IgD-negative memory B cell (primary cell): ENCODE measurements around the gene APBA2. TPM values are rescaled to one million over a fixed set of nuclear protein-coding genes. Genes with fewer than 3 reads are reported as not detected.

Source experiments
- H3K27ac Mint-ChIP-seq, 3 donors: one replicate each; pipeline ENCODE4 v1.8.0; 2020 to 2022; ENCODE audit warnings: mild to moderate bottlenecking in 3 of 3, mixed read lengths in 3 of 3, moderate library complexity in 1 of 3
- H3K27me3 Mint-ChIP-seq: one replicate; pipeline ENCODE4 v1.8.0; 2021; ENCODE audit warnings: mixed read lengths
- H3K36me3 Mint-ChIP-seq: one replicate; pipeline ENCODE4 v1.8.0; 2020; ENCODE audit warnings: mild to moderate bottlenecking, mixed read lengths
- H3K4me1 Mint-ChIP-seq, 3 donors: one replicate each; pipeline ENCODE4 v1.8.0; 2020 to 2022; ENCODE audit warnings: mixed read lengths in 3 of 3, mild to moderate bottlenecking in 1 of 3
- H3K4me3 Mint-ChIP-seq, 4 donors: one replicate each; pipeline ENCODE4 v1.8.0; 2020 to 2022; ENCODE audit warnings: mild to moderate bottlenecking in 4 of 4, mixed read lengths in 4 of 4, moderate library complexity in 3 of 4
- H3K9me3 Mint-ChIP-seq, 3 donors: one replicate each; pipeline ENCODE4 v1.8.0; 2020 to 2021; ENCODE audit warnings: mixed read lengths in 3 of 3, mild to moderate bottlenecking in 1 of 3
- polyA plus RNA-seq: library from polyadenylated mRNA; unstranded; fragments of 300-500 nt; fragmentation: Illumina TruSeq; gene quantifications from one replicate; pipeline ENCODE4 v1.2.3, GENCODE V29; 2021

APBA2 gene
- polyA plus RNA-seq, 1 donor from 2014 or later = 3.5 TPM

DNA sequence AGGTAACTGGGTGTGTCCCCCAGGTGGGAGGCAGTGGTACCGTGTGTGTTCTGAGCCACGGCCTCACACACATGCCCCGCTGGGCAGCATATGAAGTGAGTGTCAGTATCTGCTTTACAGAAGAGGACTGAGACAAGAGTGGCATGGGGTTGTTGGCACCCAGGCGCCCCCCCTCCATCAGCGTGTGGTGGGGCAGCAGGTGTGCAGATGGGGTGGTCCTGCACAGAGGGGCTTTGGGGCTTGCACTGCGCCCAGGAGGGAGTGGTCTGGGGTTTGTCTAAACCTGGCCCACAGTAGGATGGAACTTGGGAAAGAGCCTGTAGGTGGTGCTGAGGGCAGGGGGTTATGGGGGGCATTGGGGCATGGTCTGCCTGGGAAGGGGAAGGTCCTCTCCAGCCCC lies 176.0 kb downstream of the APBA2 start:
- no peaks in the 10 kb centered on the region for H3K4me1 Mint-ChIP-seq
- H3K27me3 Mint-ChIP-seq = no peaks in the 10 kb centered on the region
- no peaks in the 10 kb centered on the region for H3K36me3 Mint-ChIP-seq
- no peak overlapping the region for H3K4me3 Mint-ChIP-seq
- H3K27ac Mint-ChIP-seq = no peak overlapping the region
- H3K9me3 Mint-ChIP-seq = peaks cover 2 to 3% (median 3%) of the 10 kb centered on the region in 3 donors

GRCh38 chr15:29062179-29062591 lies 176.4 kb downstream of the APBA2 start:
- H3K4me3 Mint-ChIP-seq = no peak overlapping the region
- peaks cover 2 to 3% (median 3%) of the 10 kb centered on the region in 3 donors for H3K9me3 Mint-ChIP-seq
- no peaks in the 10 kb centered on the region for H3K36me3 Mint-ChIP-seq
- no peak overlapping the region for H3K27ac Mint-ChIP-seq
- no peaks in the 10 kb centered on the region for H3K4me1 Mint-ChIP-seq
- H3K27me3 Mint-ChIP-seq = no peaks in the 10 kb centered on the region

DNA sequence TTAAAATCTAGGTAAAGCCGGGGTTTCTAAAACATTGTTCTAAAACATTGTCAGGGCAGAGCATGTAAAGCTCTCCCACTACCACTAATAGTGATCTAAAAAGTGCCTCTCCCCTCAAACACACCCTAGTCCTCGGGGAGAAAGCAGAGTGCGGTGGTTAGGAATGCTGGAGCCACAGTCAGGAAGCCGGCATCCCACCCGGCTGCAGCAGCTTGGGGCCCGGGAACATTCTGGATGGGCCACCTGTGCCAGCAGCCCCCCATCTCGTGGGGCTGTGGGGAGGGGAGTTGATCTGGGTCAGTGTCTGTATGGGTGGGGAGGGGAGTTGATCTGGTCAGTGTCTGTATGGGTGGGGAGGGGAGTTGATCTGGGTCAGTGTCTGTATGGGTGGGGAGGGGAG lies 176.9 kb downstream of the APBA2 start:
- Mint-ChIP-seq H3K4me3 (peak overlapping the region in 1 of 4 donors; percentile 23), H3K27ac (no peak overlapping the region), H3K36me3 (no peaks in the 10 kb centered on the region), H3K27me3 (no peaks in the 10 kb centered on the region), H3K4me1 (no peaks in the 10 kb centered on the region), H3K9me3 (peaks cover 2 to 3% (median 3%) of the 10 kb centered on the region in 3 donors)

DNA sequence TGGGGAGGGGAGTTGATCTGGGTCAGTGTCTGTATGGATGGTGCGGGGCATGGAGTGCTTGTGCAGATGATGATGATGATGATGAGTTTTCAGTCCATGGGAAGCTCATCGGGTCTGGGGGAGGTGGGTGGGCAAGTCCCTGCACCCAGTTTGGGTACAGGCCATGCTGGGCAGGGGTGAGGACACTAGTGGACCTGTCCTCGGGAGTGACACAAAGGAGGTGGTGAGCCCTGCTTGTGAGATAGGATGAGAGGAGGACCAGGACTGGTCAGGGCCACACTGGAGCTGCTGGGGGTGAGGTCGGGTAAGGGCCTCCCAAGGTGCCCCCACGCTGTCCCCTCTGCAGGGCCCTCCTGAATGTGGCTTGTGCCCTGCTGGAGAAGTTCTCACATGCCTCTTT lies 177.9 kb downstream of the APBA2 start:
- Mint-ChIP-seq H3K27ac (no peak overlapping the region), H3K36me3 (no peaks in the 10 kb centered on the region)

DNA sequence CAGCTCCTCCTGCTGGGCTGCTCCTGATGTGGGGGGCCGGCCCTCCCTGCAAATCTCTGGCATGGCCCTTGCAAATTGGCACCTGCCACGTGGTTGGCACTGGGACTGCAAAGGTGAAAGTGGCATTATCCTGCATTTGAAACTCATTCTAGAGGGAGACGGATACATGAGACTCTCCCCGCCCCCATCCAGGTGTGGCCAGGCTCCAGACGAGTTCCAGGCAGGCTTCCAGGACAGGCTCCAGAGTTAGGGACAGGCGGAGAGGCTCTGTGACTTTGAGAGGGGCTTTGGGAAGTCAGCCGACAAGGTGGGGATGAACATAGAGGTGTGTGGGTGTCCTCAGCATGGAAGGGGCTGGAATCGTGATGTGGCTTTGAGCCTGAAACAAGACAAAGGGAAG lies 178.5 kb downstream of the APBA2 start:
- Mint-ChIP-seq H3K27me3 (no peaks in the 10 kb centered on the region), H3K4me3 (no peak overlapping the region), H3K27ac (no peak overlapping the region), H3K9me3 (peaks cover 2 to 5% (median 3%) of the 10 kb centered on the region in 3 donors), H3K4me1 (no peaks in the 10 kb centered on the region), H3K36me3 (no peaks in the 10 kb centered on the region)

More for the DNA sequence above, 177.9 kb downstream of the APBA2 start:
- H3K4me3 Mint-ChIP-seq = no peak overlapping the region
- no peaks in the 10 kb centered on the region for H3K4me1 Mint-ChIP-seq
- peaks cover 0 to 3% (median 2%) of the 10 kb centered on the region in 3 donors for H3K9me3 Mint-ChIP-seq
- H3K27me3 Mint-ChIP-seq = no peaks in the 10 kb centered on the region

- no peak overlapping the region for H3K4me3 Mint-ChIP-seq
- peaks cover 2 to 6% (median 2%) of the 10 kb centered on the region in 3 donors for H3K9me3 Mint-ChIP-seq
- H3K36me3 Mint-ChIP-seq = no peaks in the 10 kb centered on the region
- H3K27ac Mint-ChIP-seq = no peak overlapping the region
- no peaks in the 10 kb centered on the region for H3K4me1 Mint-ChIP-seq
- no peaks in the 10 kb centered on the region for H3K27me3 Mint-ChIP-seq
Measured at GRCh38 chr15:29064731-29065130, 179.0 kb downstream of the APBA2 start.

DNA sequence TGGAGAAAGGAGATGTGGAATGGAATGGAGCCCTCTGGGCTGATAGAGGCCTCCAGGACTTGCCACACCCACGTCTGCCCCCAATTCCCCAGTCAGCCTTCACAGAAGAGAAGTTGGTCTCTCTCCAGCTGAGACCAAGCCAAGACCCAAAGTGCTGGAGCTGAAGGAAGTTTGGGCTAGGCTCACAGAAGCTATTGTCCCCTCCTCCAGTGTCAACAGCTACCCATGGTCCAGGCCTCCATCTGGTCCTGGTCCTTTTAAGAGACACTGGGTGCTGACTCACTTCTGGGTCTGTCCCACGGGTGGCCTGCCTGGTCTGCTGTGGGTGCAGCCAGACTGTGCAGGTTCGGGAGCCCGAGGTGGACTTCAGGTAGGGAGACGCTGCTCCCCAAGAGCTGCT lies 179.8 kb downstream of the APBA2 start:
- H3K4me1 Mint-ChIP-seq = no peaks in the 10 kb centered on the region
- no peak overlapping the region for H3K27ac Mint-ChIP-seq
- H3K27me3 Mint-ChIP-seq = no peaks in the 10 kb centered on the region
- no peaks in the 10 kb centered on the region for H3K36me3 Mint-ChIP-seq
- no peak overlapping the region for H3K4me3 Mint-ChIP-seq
- H3K9me3 Mint-ChIP-seq = peaks cover 2 to 6% (median 2%) of the 10 kb centered on the region in 3 donors

DNA sequence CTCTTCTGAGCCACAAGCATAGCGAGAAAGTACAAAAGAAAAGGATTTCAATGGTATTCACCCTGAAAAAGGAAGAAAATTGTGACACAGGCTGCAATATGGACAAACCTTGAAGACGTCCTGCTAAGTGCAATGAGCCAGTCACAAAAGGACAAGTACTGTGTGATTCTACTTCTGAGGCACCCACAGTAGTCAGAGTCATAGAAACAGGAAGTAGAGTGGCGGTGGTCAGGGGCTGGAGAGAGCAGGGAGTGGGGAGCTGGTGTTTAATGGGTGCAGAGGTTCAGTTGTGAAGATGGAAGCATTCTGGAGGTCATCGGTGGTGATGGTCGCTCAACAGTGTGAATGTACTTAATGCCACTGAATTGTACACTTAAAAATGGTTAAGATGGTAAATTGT lies 180.5 kb downstream of the APBA2 start:
- H3K4me1 Mint-ChIP-seq = no peaks in the 10 kb centered on the region
- H3K36me3 Mint-ChIP-seq = no peaks in the 10 kb centered on the region
- H3K27ac Mint-ChIP-seq = no peak overlapping the region
- peaks cover 2 to 6% (median 2%) of the 10 kb centered on the region in 3 donors for H3K9me3 Mint-ChIP-seq
- no peaks in the 10 kb centered on the region for H3K27me3 Mint-ChIP-seq
- no peak overlapping the region for H3K4me3 Mint-ChIP-seq

DNA sequence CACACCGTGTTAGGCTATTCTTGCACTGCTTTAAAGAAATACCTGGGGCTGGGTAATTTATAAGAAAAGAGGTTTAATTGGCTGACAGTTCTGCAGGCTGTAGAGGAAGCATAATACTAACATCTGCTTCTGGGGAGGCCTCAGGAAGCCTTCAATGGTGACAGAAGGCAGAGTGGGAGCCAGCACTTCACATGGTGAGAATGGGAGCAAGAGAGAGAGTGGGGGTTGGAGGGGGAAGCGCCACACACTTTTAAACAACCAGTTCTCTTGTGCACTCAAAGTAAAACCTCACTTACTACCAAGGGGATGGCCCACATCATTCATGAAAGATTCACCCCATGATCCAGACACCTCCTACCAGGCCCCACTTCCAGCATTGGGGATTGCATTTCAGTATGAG lies 181.1 kb downstream of the APBA2 start:
- H3K4me1 Mint-ChIP-seq = no peaks in the 10 kb centered on the region
- no peaks in the 10 kb centered on the region for H3K36me3 Mint-ChIP-seq
- H3K27me3 Mint-ChIP-seq = no peaks in the 10 kb centered on the region
- H3K9me3 Mint-ChIP-seq = peaks cover 2 to 6% (median 2%) of the 10 kb centered on the region in 3 donors
- H3K4me3 Mint-ChIP-seq = no peak overlapping the region
- peak overlapping the region in 1 of 3 donors; percentile 38 for H3K27ac Mint-ChIP-seq

GRCh38 chr15:29067949-29068348 lies 182.2 kb downstream of the APBA2 start:
- Mint-ChIP-seq H3K9me3 (peaks cover 2 to 6% (median 2%) of the 10 kb centered on the region in 3 donors), H3K4me3 (no peak overlapping the region), H3K36me3 (no peaks in the 10 kb centered on the region), H3K27me3 (no peaks in the 10 kb centered on the region), H3K27ac (no peak overlapping the region), H3K4me1 (no peaks in the 10 kb centered on the region)

GRCh38 chr15:29070471-29071231 lies 184.9 kb downstream of the APBA2 start:
- Mint-ChIP-seq H3K27me3 (no peaks in the 10 kb centered on the region), H3K4me3 (no peak overlapping the region), H3K27ac (no peak overlapping the region), H3K36me3 (no peaks in the 10 kb centered on the region), H3K4me1 (no peaks in the 10 kb centered on the region), H3K9me3 (peaks cover 2 to 6% (median 2%) of the 10 kb centered on the region in 3 donors)

GRCh38 chr15:29071232-29071881 lies 185.6 kb downstream of the APBA2 start:
- no peaks in the 10 kb centered on the region for H3K27me3 Mint-ChIP-seq
- H3K4me1 Mint-ChIP-seq = no peaks in the 10 kb centered on the region
- H3K4me3 Mint-ChIP-seq = no peak overlapping the region
- no peak overlapping the region for H3K27ac Mint-ChIP-seq
- H3K36me3 Mint-ChIP-seq = no peaks in the 10 kb centered on the region
- peaks cover 2 to 6% (median 2%) of the 10 kb centered on the region in 3 donors for H3K9me3 Mint-ChIP-seq

- H3K36me3 Mint-ChIP-seq = no peaks in the 10 kb centered on the region
- H3K9me3 Mint-ChIP-seq = peaks cover 2 to 6% (median 2%) of the 10 kb centered on the region in 3 donors
- H3K4me1 Mint-ChIP-seq = no peaks in the 10 kb centered on the region
- H3K27ac Mint-ChIP-seq = no peak overlapping the region
- H3K27me3 Mint-ChIP-seq = no peaks in the 10 kb centered on the region
- no peak overlapping the region for H3K4me3 Mint-ChIP-seq
Measured at GRCh38 chr15:29071882-29072273, 186.1 kb downstream of the APBA2 start.

DNA sequence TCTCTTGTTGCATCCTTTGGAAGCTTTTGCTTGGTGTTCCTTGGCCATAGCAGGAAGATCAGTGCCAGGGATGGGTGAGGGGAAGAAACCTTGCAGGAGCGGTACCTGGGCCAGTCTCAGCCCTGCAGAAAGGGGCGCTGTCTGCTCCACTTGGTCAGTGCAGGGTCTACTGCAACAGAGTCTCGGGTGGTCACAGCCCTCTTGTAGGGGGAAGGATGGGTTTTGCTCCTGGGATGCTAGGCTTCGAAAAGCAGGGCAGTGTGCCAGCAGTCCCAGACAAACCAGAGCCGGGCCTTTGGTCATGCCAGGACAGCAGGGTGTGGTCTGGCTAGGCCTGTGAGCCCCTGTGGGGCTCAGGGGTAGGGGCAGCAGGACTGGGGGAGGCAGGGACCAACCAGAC lies 186.7 kb downstream of the APBA2 start:
- Mint-ChIP-seq H3K9me3 (peaks cover 2 to 6% (median 2%) of the 10 kb centered on the region in 3 donors), H3K27me3 (no peaks in the 10 kb centered on the region), H3K36me3 (no peaks in the 10 kb centered on the region), H3K27ac (no peak overlapping the region), H3K4me1 (no peaks in the 10 kb centered on the region), H3K4me3 (no peak overlapping the region)

DNA sequence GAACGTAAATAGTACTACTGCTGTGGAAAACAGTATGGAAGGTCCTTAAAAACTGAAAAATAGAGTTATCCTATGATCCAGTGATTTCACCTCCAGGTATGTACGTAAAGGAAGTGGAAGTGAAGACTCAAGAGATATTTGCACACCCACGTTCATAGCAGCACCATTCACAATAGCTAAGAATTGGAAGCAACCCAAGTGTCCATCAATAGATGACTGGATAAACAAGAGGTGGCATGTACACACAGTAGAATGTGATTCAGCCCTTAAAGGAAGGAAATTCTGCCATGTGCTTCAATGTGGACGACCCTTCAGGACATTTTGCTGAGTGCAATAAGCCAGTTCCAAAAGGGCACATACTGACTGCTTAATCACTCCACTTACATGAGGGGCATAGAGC lies 188.3 kb downstream of the APBA2 start:
- H3K4me3 Mint-ChIP-seq = no peak overlapping the region
- H3K9me3 Mint-ChIP-seq = peaks cover 0 to 4% (median 2%) of the 10 kb centered on the region in 3 donors
- H3K4me1 Mint-ChIP-seq = no peaks in the 10 kb centered on the region
- H3K27ac Mint-ChIP-seq = no peak overlapping the region
- H3K27me3 Mint-ChIP-seq = no peaks in the 10 kb centered on the region
- H3K36me3 Mint-ChIP-seq = no peaks in the 10 kb centered on the region

GRCh38 chr15:29078541-29078940 lies 192.8 kb downstream of the APBA2 start:
- no peaks in the 10 kb centered on the region for H3K9me3 Mint-ChIP-seq
- no peak overlapping the region for H3K27ac Mint-ChIP-seq
- no peaks in the 10 kb centered on the region for H3K36me3 Mint-ChIP-seq
- H3K27me3 Mint-ChIP-seq = no peaks in the 10 kb centered on the region
- H3K4me3 Mint-ChIP-seq = no peak overlapping the region
- H3K4me1 Mint-ChIP-seq = no peaks in the 10 kb centered on the region
